ENCODE measurements around the gene CBX1.

DNA sequence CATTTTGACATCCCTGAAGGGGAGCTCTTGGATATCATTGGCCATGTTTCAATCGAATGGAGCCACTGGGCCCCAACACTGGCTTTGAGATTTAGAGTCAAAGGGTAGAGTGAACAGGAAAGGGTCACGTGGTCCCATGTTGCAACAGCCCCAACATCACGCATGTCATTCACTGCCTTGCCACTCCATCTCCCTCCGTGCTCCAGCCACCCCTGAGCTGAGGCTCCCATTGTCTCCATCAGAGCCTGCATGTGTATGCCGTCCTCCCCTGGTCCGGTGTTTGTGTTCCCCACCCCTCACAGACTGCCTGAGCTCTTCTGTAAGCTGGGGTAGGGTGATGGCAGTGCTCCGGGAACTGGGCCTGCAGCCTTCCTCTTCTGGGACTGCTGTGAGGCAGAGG, 41.0 kb downstream of the CBX1 start:
- TF ChIP-seq POLR2AphosphoS5 (IDR thresholded peaks at IDR 0.05) (no peak), POLR2A (IDR thresholded peaks at IDR 0.05) (no peak)
- TF ChIP-seq, protein P1, sequence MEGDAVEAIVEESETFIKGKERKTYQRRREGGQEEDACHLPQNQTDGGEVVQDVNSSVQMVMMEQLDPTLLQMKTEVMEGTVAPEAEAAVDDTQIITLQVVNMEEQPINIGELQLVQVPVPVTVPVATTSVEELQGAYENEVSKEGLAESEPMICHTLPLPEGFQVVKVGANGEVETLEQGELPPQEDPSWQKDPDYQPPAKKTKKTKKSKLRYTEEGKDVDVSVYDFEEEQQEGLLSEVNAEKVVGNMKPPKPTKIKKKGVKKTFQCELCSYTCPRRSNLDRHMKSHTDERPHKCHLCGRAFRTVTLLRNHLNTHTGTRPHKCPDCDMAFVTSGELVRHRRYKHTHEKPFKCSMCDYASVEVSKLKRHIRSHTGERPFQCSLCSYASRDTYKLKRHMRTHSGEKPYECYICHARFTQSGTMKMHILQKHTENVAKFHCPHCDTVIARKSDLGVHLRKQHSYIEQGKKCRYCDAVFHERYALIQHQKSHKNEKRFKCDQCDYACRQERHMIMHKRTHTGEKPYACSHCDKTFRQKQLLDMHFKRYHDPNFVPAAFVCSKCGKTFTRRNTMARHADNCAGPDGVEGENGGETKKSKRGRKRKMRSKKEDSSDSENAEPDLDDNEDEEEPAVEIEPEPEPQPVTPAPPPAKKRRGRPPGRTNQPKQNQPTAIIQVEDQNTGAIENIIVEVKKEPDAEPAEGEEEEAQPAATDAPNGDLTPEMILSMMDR (IDR thresholded peaks at IDR 0.05), result no peak

Data from upper lobe of left lung (tissue), 4 donors.